HepG2 (cell line): ENCODE measurements around the gene ARTN. TPM values are rescaled to one million over a fixed set of nuclear protein-coding genes. Genes with fewer than 3 reads are reported as not detected.

ENCODE experiments used
- CHD2 ChIP-seq: IDR thresholded peaks from 2 replicates; pipeline ENCODE4 v1.6.1; 2011; ENCODE audit warnings: low read depth, low read length, improper control_type of control experiment
- FLYWCH1 ChIP-seq: sonication (generic); formaldehyde crosslinking; IDR thresholded peaks from 2 replicates; pipeline ENCODE4 v1.8.1; 2023; ENCODE audit warnings: mild to moderate bottlenecking, missing genetic modification reagents
- FOXK1 ChIP-seq: sonication (generic); formaldehyde crosslinking; IDR thresholded peaks from 2 replicates; pipeline ENCODE4 v1.4.0; 2020; ENCODE audit warnings: low read depth, missing genetic modification reagents, borderline replicate concordance
- HNRNPK ChIP-seq: fragments of 200-400 bp; formaldehyde crosslinking; IDR thresholded peaks from 2 replicates; pipeline ENCODE4 v1.6.1; 2018; ENCODE audit warnings: low read length, low read depth, moderate library complexity, mild to moderate bottlenecking; ENCODE audit not compliant: poor library complexity, severe bottlenecking
- KLF16 ChIP-seq, 2 experiments: sonication (generic) in 1 of 2; formaldehyde crosslinking in 1 of 2; IDR thresholded peaks; 2 replicates each; pipeline versions ENCODE4 v1.6.1 to v1.8.0; 2016 to 2023; ENCODE audit warnings: missing genetic modification reagents in 2 of 2, missing compliant biosample characterization in 1 of 2
- PRDM15 ChIP-seq: sonication (generic); formaldehyde crosslinking; IDR thresholded peaks from 2 replicates; pipeline ENCODE4 v1.4.0; 2020; ENCODE audit warnings: missing genetic modification reagents
- REL ChIP-seq: sonication (generic); formaldehyde crosslinking; conservative IDR thresholded peaks from 2 replicates; pipeline ENCODE4 v1.8.0; 2022; ENCODE audit warnings: mild to moderate bottlenecking, missing genetic modification reagents, moderate library complexity
- RFXAP ChIP-seq: sonication (generic); formaldehyde crosslinking; IDR thresholded peaks from 2 replicates; pipeline ENCODE4 v1.4.0; 2020; ENCODE audit warnings: missing genetic modification reagents, borderline replicate concordance
- SOX13 ChIP-seq, 3 experiments: fragments of 450-650 bp in 1 of 3; sonication (generic) in 1 of 3; formaldehyde crosslinking in 1 of 3; IDR thresholded peaks in 2 of 3; conservative IDR thresholded peaks in 1 of 3; 2 replicates each; pipeline versions ENCODE4 v1.5.0 to v1.6.1; 2016 to 2020; ENCODE audit warnings: antibody characterized with exemption in 1 of 3, mild to moderate bottlenecking in 1 of 3, missing compliant biosample characterization in 1 of 3, missing genetic modification reagents in 1 of 3, moderate library complexity in 1 of 3
- TCF7L2 ChIP-seq: IDR thresholded peaks from 2 replicates; pipeline ENCODE4 v1.6.1; 2011; ENCODE audit warnings: mild to moderate bottlenecking, low read depth, low read length, moderate library complexity
- TGIF2 ChIP-seq: IDR thresholded peaks from 2 replicates; pipeline ENCODE4 v1.6.1; 2016; ENCODE audit warnings: control low read depth, missing compliant biosample characterization
- ZBTB20 ChIP-seq: sonication (generic); formaldehyde crosslinking; IDR thresholded peaks from 2 replicates; pipeline ENCODE4 v1.8.1; 2023; ENCODE audit warnings: missing genetic modification reagents, low read depth, mild to moderate bottlenecking, borderline replicate concordance
- ZNF235 ChIP-seq: sonication (generic); formaldehyde crosslinking; IDR thresholded peaks from 2 replicates; pipeline ENCODE4 v1.8.1; 2023; ENCODE audit warnings: mild to moderate bottlenecking, missing genetic modification reagents, borderline replicate concordance
- ZNF350 ChIP-seq: sonication (generic); formaldehyde crosslinking; IDR thresholded peaks from 2 replicates; pipeline ENCODE4 v1.4.0; 2020; ENCODE audit warnings: mild to moderate bottlenecking, low read depth, missing genetic modification reagents, borderline replicate concordance
- ZNF468 ChIP-seq: sonication (generic); formaldehyde crosslinking; IDR thresholded peaks from 2 replicates; pipeline ENCODE4 v1.8.0; 2022; ENCODE audit warnings: mild to moderate bottlenecking, moderate library complexity, missing genetic modification reagents
- ZNF572 ChIP-seq: sonication (generic); formaldehyde crosslinking; IDR thresholded peaks from 2 replicates; pipeline ENCODE4 v1.5.1; 2020; ENCODE audit warnings: mild to moderate bottlenecking, missing genetic modification reagents
- ZNF720 ChIP-seq: sonication (generic); formaldehyde crosslinking; IDR thresholded peaks from 2 replicates; pipeline ENCODE4 v1.4.0; 2020; ENCODE audit warnings: missing genetic modification reagents
- ZNF740 ChIP-seq: sonication (generic); formaldehyde crosslinking; IDR thresholded peaks from 2 replicates; pipeline ENCODE4 v1.4.0; 2020; ENCODE audit warnings: missing genetic modification reagents
- polyA plus RNA-seq, 8 experiments: library from polyadenylated mRNA; depleted of rRNA in 3 of 8; stranded (reverse) in 7 of 8; unstranded in 1 of 8; fragments of >200 nt; fragmentation: Illumina TruSeq in 4 of 8; extraction: Trizol in 4 of 8; gene quantifications; 2 replicates each; pipeline versions ENCODE4 v1.2.1 to v1.2.3, GENCODE V29; 2011 to 2016; ENCODE audit warnings: low read depth in 4 of 8, missing spikeins in 1 of 8, mixed read lengths in 1 of 8; ENCODE audit not compliant: insufficient read depth in 1 of 8
- total RNA-seq, 5 experiments: library from RNA; depleted of rRNA; stranded (reverse); fragments of >200 nt; fragmentation: Illumina TruSeq; extraction: Trizol; gene quantifications; 2 replicates each; pipeline ENCODE4 v1.2.3, GENCODE V29; 2016; ENCODE audit warnings: low read depth in 1 of 5
- TF ChIP-seq, protein P1 (sequence below), 2 experiments: sonication (generic) in 1 of 2; formaldehyde crosslinking in 1 of 2; IDR thresholded peaks; 2 replicates each; pipeline versions ENCODE4 v1.4.0 to v1.6.1; 2018 to 2020; ENCODE audit warnings: missing genetic modification reagents in 2 of 2, borderline replicate concordance in 1 of 2, low read depth in 1 of 2, mild to moderate bottlenecking in 1 of 2, missing biosample characterization in 1 of 2
- TF ChIP-seq, protein P2 (sequence below): sonication (generic); formaldehyde crosslinking; IDR thresholded peaks from 2 replicates; pipeline ENCODE4 v1.4.0; 2020; ENCODE audit warnings: missing genetic modification reagents

The ARTN gene
- total and polyA plus RNA-seq, 2 of the 13 experiments (the other 11 are each of a cell fraction or from before 2014, with no cell fraction given), result 0.11 to 0.62 TPM

- TF ChIP-seq HNRNPK (peak; percentile 33), ZNF468 (CRISPR knock-in tag) (no peak), ZNF572 (CRISPR knock-in tag) (no peak), PRDM15 (CRISPR knock-in tag) (peak; percentile 90), ZNF350 (no peak), ZNF740 (CRISPR knock-in tag) (peak; percentile 53; the same call in 1 of the 2 replicates), KLF16 (CRISPR knock-in tag; IDR thresholded peaks at IDR 0.05) (no peak), ZNF720 (CRISPR knock-in tag) (no peak), RFXAP (CRISPR knock-in tag) (no peak), TGIF2 (CRISPR knock-in tag) (no peak), FOXK1 (no peak), ZNF235 (CRISPR knock-in tag) (no peak), SOX13 (IDR thresholded peaks at IDR 0.05) (no peak), SOX13 (CRISPR knock-in tag; conservative IDR thresholded peaks at IDR 0.05 in 1 of 2, IDR thresholded peaks at IDR 0.05 in 1 of 2) (no peak), ZBTB20 (CRISPR knock-in tag) (0 out of 2 replicates have a peak, but pooled peaks have one; percentile 7), TCF7L2 (no peak), FLYWCH1 (0 out of 2 replicates have a peak, but pooled peaks have one; percentile 57), CHD2 (0 out of 2 replicates have a peak, but pooled peaks have one; percentile 7), REL (CRISPR knock-in tag) (0 out of 2 replicates have a peak, but pooled peaks have one; percentile 2)
- TF ChIP-seq, protein P1, sequence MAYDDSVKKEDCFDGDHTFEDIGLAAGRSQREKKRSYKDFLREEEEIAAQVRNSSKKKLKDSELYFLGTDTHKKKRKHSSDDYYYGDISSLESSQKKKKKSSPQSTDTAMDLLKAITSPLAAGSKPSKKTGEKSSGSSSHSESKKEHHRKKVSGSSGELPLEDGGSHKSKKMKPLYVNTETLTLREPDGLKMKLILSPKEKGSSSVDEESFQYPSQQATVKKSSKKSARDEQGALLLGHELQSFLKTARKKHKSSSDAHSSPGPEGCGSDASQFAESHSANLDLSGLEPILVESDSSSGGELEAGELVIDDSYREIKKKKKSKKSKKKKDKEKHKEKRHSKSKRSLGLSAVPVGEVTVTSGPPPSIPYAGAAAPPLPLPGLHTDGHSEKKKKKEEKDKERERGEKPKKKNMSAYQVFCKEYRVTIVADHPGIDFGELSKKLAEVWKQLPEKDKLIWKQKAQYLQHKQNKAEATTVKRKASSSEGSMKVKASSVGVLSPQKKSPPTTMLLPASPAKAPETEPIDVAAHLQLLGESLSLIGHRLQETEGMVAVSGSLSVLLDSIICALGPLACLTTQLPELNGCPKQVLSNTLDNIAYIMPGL (CRISPR knock-in tag; IDR thresholded peaks at IDR 0.05; ENCODE audit: borderline replicate concordance in 1 of 2, low read depth in 1 of 2), result no peak; a peak in 1 of 4 replicates
- TF ChIP-seq, protein P2, sequence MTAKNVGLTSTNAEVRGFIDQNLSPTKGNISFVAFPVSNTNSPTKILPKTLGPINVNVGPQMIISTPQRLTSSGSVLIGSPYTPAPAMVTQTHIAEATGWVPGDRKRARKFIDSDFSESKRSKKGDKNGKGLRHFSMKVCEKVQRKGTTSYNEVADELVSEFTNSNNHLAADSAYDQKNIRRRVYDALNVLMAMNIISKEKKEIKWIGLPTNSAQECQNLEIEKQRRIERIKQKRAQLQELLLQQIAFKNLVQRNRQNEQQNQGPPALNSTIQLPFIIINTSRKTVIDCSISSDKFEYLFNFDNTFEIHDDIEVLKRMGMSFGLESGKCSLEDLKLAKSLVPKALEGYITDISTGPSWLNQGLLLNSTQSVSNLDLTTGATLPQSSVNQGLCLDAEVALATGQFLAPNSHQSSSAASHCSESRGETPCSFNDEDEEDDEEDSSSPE, result no peak
Measured at GRCh38 chr1:43975249-43975961, 41.8 kb downstream of the ARTN start (continued).
